Mammary epithelial cell (primary cell): ENCODE data around the gene NQO2.

Source experiments
- EZH2 ChIP-seq: IDR thresholded peaks from 2 replicates; pipeline ENCODE4 v1.6.1; 2012; ENCODE audit warnings: low read length, inconsistent platforms, borderline replicate concordance
- TF ChIP-seq, protein P1 (sequence below), 2 donors: IDR thresholded peaks in 1 of 2; conservative IDR thresholded peaks in 1 of 2; 2 replicates each; pipeline ENCODE4 v1.5.1; 2011 to 2012; ENCODE audit warnings: inconsistent platforms in 2 of 2, low read length in 2 of 2, mild to moderate bottlenecking in 2 of 2, control low read depth in 1 of 2, low read depth in 1 of 2; ENCODE audit not compliant: insufficient read depth in 1 of 2; ENCODE audit errors: extremely low read depth in 1 of 2

DNA sequence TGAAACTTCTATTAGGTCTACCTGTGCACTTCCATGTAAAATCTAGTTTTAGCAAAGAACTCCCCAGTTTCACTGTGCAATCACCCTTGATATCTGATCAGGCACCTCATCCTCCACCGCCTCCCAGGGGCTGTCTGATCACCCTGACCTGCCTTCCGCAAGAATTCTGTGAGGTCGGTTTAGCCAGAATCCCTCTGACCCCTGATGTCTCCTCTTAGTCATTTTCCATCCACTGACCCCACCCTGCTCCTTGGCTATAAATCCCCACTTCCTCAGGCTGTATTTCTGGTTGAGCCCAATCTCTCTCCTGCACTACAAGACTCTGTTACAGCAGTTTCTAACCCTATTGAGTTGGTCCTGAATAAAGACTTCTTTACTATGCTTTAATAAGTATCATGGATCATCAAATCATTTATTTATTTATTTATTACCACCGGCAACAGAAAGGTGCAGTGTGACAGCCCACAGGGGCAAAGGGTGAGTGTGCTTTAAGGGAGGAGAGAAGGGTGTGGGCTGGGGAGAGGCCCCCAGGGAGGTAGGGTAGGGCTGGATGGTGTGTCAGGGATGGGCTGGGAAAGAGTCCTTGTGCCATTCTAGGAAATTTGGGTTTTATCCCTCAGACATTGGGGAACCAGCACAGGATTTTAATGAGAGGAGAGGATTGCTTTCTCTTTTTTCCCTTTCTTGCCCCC is 17.1 kb upstream of the NQO2 start:
- TF ChIP-seq, protein P1, sequence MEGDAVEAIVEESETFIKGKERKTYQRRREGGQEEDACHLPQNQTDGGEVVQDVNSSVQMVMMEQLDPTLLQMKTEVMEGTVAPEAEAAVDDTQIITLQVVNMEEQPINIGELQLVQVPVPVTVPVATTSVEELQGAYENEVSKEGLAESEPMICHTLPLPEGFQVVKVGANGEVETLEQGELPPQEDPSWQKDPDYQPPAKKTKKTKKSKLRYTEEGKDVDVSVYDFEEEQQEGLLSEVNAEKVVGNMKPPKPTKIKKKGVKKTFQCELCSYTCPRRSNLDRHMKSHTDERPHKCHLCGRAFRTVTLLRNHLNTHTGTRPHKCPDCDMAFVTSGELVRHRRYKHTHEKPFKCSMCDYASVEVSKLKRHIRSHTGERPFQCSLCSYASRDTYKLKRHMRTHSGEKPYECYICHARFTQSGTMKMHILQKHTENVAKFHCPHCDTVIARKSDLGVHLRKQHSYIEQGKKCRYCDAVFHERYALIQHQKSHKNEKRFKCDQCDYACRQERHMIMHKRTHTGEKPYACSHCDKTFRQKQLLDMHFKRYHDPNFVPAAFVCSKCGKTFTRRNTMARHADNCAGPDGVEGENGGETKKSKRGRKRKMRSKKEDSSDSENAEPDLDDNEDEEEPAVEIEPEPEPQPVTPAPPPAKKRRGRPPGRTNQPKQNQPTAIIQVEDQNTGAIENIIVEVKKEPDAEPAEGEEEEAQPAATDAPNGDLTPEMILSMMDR (conservative IDR thresholded peaks at IDR 0.05 in 1 of 2, IDR thresholded peaks at IDR 0.05 in 1 of 2; ENCODE audit: extremely low read depth in 1 of 2, insufficient read depth in 1 of 2, low read depth in 1 of 2, low read length in 2 of 2), result no peak
- no peak for TF ChIP-seq EZH2
